PC-9 (cell line): ENCODE measurements around the gene GFY.

Experiments used
- EZH2 ChIP-seq: fragments of 200-600 bp; sonication (generic); IDR thresholded peaks from 2 replicates; pipeline ENCODE4 v1.8.0; 2017; ENCODE audit warnings: antibody characterized with exemption, low read depth
- TF ChIP-seq, protein P1 (sequence below): fragments of 200-600 bp; sonication (generic); conservative IDR thresholded peaks from 2 replicates; pipeline ENCODE4 v1.6.1; 2017; ENCODE audit warnings: mixed run types, antibody characterized with exemption, mild to moderate bottlenecking, moderate library complexity

DNA sequence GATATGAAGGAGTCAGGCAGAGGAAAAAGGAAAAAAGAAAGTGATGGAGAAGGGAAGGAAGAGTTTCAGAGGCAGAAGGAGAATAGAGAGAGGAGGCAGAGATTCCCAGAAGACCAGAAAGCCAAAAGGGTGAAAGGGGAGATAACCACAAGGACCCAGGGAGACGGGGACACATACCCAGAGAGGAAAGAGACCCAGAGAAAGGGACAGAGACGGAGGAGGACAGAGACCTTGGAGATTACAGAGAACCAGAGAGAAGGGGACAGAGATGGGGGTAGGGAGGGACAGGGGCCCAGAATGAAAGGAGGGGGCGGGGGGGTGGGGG, 3.3 kb upstream of the GFY start:
- TF ChIP-seq, protein P1, sequence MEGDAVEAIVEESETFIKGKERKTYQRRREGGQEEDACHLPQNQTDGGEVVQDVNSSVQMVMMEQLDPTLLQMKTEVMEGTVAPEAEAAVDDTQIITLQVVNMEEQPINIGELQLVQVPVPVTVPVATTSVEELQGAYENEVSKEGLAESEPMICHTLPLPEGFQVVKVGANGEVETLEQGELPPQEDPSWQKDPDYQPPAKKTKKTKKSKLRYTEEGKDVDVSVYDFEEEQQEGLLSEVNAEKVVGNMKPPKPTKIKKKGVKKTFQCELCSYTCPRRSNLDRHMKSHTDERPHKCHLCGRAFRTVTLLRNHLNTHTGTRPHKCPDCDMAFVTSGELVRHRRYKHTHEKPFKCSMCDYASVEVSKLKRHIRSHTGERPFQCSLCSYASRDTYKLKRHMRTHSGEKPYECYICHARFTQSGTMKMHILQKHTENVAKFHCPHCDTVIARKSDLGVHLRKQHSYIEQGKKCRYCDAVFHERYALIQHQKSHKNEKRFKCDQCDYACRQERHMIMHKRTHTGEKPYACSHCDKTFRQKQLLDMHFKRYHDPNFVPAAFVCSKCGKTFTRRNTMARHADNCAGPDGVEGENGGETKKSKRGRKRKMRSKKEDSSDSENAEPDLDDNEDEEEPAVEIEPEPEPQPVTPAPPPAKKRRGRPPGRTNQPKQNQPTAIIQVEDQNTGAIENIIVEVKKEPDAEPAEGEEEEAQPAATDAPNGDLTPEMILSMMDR = no peak
- no peak for TF ChIP-seq EZH2
